HG02759 (cell line): ENCODE measurements around the gene NUP107.
A peak's percentile ranks its signal among the peaks of the same experiment; 100 is the strongest.

Experiments used
- ATAC-seq: cut with Tn5 transposase; IDR thresholded peaks from one replicate; pipeline ENCODE4 v1.9.1; 2021; ENCODE audit warnings: mild to moderate bottlenecking, moderate library complexity; ENCODE audit not compliant: unreplicated experiment

Gene NUP107

DNA sequence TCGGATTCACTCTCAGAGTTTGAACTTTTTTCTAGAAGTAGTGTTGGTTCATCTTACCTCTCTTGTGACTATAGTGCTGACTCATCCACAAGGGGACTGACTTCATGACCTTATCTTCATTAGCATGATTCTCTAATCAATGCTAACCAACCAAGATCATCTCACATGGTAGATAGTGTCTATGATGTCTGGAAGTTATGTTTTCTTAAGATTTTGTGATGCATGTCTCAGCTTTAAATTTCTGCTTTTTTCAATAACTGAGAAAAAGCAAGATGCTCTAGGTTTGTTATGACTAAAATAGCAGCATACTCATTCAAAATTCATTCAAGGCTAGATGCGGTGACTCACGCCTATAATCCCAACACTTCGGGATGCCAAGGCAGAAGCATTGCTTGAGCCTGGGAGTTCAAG, 46.9 kb downstream of the NUP107 start:
- ATAC-seq, result no peak

- ATAC-seq, result no peak
These were observed 53.1 kb downstream of the NUP107 start for GRCh38 chr12:68739891-68740290.

DNA sequence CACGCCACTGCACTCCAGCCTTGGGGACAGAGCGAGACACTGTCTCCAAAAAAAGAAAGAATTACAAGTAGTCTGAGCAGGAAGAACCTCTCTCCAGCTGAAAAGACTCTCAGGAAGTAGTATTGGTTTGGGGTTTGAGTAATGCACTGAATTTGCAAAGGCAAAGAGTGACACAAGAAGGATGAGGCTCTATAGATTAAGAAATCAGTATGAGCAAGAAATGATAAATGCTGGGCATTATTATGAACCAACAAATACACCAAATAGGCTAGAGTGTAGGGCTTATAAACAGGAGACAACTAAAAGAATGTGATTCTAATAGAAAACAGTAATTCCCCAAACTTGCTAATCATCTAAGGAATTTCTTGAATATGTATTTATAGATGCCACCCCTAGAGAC, 56.6 kb downstream of the NUP107 start:
- no peak for ATAC-seq

DNA sequence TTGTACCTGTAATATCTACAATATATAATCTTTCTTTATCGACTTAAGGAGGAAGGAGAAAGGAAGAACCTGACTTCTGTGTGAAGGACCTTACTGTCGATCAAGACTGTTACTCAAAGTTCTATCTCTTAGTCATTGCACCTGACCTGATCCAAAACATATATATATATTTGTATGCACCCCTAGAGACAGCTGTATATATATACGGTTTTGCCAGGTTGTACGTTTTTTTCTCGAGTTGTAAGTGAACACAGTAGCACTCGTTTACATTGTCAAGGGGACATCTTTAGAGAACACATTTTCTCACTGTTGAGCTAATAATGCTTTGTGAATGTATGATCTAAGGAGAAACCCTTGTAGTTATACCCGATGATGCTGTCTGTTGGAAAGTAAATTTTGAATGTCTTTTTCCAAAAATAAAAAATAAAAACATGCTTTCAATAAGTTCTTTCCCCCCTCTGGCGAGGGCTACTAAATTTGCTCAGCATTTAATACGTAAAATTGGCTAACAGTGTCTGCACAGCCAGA, 58.7 kb downstream of the NUP107 start:
- peak; percentile 2 for ATAC-seq

- peak; percentile 98 for ATAC-seq
These were observed 59.3 kb downstream of the NUP107 start, which contains the start of gene SLC35E3 for GRCh38 chr12:68745904-68746571. Gene SLC35E3, plus strand, starts transcription at chr12:68746176. Its CDS starts 202 bp downstream, at chr12:68746378.

DNA sequence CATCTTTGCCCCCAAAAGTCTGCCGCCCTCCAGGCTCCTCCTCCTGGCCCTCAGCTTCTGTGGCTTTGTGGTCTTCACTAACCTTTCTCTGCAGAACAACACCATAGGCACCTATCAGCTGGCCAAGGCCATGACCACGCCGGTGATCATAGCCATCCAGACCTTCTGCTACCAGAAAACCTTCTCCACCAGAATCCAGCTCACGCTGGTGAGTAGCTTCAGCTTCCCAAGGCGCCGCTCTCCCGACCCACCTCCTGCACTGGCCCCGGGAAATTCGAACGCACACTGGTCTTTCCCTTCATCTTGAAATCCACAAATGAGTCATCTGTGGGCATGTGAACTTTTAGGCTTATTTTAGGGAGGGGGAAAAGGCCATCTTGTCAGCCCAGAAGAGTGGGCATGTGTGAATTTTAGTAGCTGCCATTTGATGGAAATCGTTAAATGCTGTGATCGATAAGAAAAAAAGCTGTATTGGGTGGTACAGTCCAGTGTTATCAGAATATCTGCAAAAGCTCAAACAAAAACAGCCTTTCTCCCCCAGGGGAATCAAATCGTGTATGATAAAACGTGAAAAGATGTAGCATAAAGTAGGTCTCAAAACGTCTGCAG, 59.9 kb downstream of the NUP107 start:
- ATAC-seq, result peak; percentile 40

- ATAC-seq, result no peak
These were observed 62.7 kb downstream of the NUP107 start for GRCh38 chr12:68749443-68749842.

GRCh38 chr12:68749861-68750260, 63.1 kb downstream of the NUP107 start:
- no peak for ATAC-seq

- no peak for ATAC-seq
These were observed 63.7 kb downstream of the NUP107 start for GRCh38 chr12:68750506-68750905.

- ATAC-seq, result no peak
These were observed 68.9 kb downstream of the NUP107 start for GRCh38 chr12:68755536-68756243.

GRCh38 chr12:68759852-68760251, 73.1 kb downstream of the NUP107 start:
- ATAC-seq, result no peak

GRCh38 chr12:68760806-68761441, 74.1 kb downstream of the NUP107 start:
- ATAC-seq, result no peak

GRCh38 chr12:68761442-68761812, 74.6 kb downstream of the NUP107 start:
- ATAC-seq, result no peak

- no peak for ATAC-seq
These were observed 75.3 kb downstream of the NUP107 start for GRCh38 chr12:68761901-68762630.

GRCh38 chr12:68762691-68763090, 75.9 kb downstream of the NUP107 start:
- ATAC-seq, result no peak

DNA sequence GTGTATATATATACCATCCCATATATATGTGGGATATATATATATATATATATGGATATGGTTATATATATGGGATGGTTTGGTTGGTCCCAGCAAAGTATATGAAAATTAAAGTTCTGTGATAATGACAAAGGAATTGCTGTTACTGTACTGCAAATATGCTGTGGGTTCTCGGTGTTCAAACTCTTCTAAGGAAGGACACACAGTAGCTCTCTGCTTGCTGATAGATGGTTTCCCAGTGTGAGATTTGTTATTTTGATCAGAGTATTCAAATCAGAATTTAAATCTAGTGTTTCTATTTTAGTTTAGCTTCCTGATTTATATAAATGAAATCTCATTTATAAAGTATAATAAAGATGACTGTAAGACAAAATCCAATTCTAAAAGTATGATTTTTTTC, 78.9 kb downstream of the NUP107 start:
- ATAC-seq, result no peak

GRCh38 chr12:68766646-68767045, 79.9 kb downstream of the NUP107 start:
- no peak for ATAC-seq

DNA sequence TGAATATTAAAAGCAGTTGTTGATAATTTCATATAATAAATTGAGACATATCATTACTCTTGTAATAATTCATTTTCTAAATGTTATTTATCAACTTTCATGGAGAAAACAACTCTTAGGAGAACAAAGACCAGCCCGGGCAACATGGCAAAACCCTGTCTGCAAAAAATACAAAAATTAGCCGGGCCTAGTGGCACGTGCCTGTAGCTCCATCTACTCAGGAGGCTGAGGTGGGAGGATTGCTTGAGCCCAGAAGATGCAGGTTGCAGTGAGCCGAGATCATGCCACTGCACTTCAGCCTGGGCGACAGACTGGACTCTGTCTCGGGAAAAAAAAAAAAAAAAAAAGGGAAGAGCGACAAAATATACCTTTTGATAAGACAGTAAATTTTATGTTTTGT, 80.4 kb downstream of the NUP107 start:
- no peak for ATAC-seq

- ATAC-seq, result no peak
These were observed 81.7 kb downstream of the NUP107 start for GRCh38 chr12:68768431-68768939.

DNA sequence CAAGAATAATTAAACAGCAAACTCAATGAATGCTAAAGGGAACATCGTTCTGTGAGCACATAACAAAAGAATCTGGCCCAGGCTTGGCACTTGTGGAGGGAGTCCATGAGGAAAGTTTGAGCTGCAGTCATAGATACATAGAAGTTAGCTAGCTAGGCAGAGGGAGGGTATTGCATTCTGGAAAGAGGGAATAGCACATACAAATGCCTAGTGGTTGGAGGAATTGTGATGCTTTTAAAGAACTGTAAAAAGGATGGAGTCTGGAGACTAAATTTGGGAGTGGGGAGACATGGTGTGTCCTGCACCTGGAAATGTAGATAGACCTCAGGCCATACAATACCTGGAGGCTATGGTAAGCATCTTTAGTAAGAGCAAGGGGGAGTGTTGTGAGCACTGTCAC, 83.2 kb downstream of the NUP107 start:
- ATAC-seq, result no peak
